ENCODE measurements around the gene TMEM176B. TPM values are rescaled to one million over a fixed set of nuclear protein-coding genes. Genes with fewer than 3 reads are reported as not detected.

Gene TMEM176B
- total RNA-seq, 1 donor from 2014 or later = not detected

- DNase-seq = no peak
These were observed 53.2 kb downstream of the TMEM176B start for GRCh38 chr7:150746921-150747320.

GRCh38 chr7:150745876-150746275, 54.3 kb downstream of the TMEM176B start:
- DNase-seq = no peak

GRCh38 chr7:150745086-150745485, 55.1 kb downstream of the TMEM176B start:
- no peak for DNase-seq

- no peak for DNase-seq
These were observed 56.0 kb downstream of the TMEM176B start for GRCh38 chr7:150744041-150744656.

GRCh38 chr7:150742286-150742968, 57.7 kb downstream of the TMEM176B start:
- DNase-seq = no peak

Other genes with a start within 250 kb of the TMEM176B start
- gene GIMAP4, start 233.0 kb downstream of the TMEM176B start, total RNA-seq = 388 and 408 TPM in 2 replicates
- 262 and 355 TPM in 2 replicates for gene GIMAP6, start 168.0 kb downstream of the TMEM176B start, total RNA-seq
- 75.9 and 87.0 TPM in 2 replicates for gene GIMAP2, start 114.7 kb downstream of the TMEM176B start, total RNA-seq
- gene GIMAP1, start 83.8 kb downstream of the TMEM176B start, total RNA-seq = 28.2 and 31.1 TPM in 2 replicates
- gene GIMAP5, start 62.9 kb downstream of the TMEM176B start, total RNA-seq = 203 and 350 TPM in 2 replicates
- gene TMEM176A, start 405 bp upstream of the TMEM176B start, total RNA-seq = not detected in 2 replicates
- not detected in 2 replicates for gene AOC1, start 52.2 kb upstream of the TMEM176B start, total RNA-seq
- under 0.01 TPM in 1 of 2 replicates, not detected in the other for gene KCNH2, start 178.0 kb upstream of the TMEM176B start, total RNA-seq
- 33.4 and 103 TPM in 2 replicates for gene NOS3, start 190.7 kb upstream of the TMEM176B start, total RNA-seq
- 0.28 TPM in 1 of 2 replicates, not detected in the other for gene ATG9B, start 224.1 kb upstream of the TMEM176B start, total RNA-seq
- 20.4 and 38.2 TPM in 2 replicates for gene ABCB8, start 228.1 kb upstream of the TMEM176B start, total RNA-seq
- gene ASIC3, start 248.2 kb upstream of the TMEM176B start, total RNA-seq = 0.42 TPM in 1 of 2 replicates, not detected in the other

All from dermis blood vessel endothelial cell (primary cell).